Spleen (tissue), 7 donors: Measurements from ENCODE around the gene RYR2.

Experiments
- CTCF ChIP-seq, 11 experiments: fragments of 200-600 bp in 7 of 11; fragments of 450-650 bp in 4 of 11; sonication (generic) in 4 of 11; IDR thresholded peaks in 8 of 11; conservative IDR thresholded peaks in 3 of 11; 1 replicate in 7 of 11; 2 replicates in 4 of 11; pipeline versions ENCODE4 v1.4.0 to v1.8.0; 2016 to 2021; ENCODE audit warnings: antibody characterized with exemption in 11 of 11, inconsistent platforms in 4 of 11, mild to moderate bottlenecking in 1 of 11
- POLR2A ChIP-seq, 3 donors: fragments of 450-650 bp; IDR thresholded peaks; one replicate each; pipeline ENCODE4 v1.5.1; 2017; ENCODE audit warnings: antibody characterized with exemption in 3 of 3, mild to moderate bottlenecking in 1 of 3
- donor health status: DM: no; HTN: no; CAD: no; lungs with moderate emphysema.
- donor health status: DM: no; HTN: no; CAD: no.
- donor health status: DM: no; HTN: no; CAD: no.

GRCh38 chr1:237763751-237764150 lies 721.8 kb downstream of the RYR2 start:
- TF ChIP-seq POLR2A (IDR thresholded peaks at IDR 0.05) (no peak), CTCF (IDR thresholded peaks at IDR 0.05 in 8 of 11, conservative IDR thresholded peaks at IDR 0.05 in 3 of 11) (no peak)
